IMR-90 (cell line): Measurements from ENCODE around the gene AUTS2. TPM values are rescaled to one million over a fixed set of nuclear protein-coding genes. Genes with fewer than 3 reads are reported as not detected.

Source experiments
- ATAC-seq: fragments of 200-7000 bp; cut with Tn5 transposase; 2 replicates; pipeline ENCODE4 v1.9.1; 2020; ENCODE audit warnings: low read depth, mild to moderate bottlenecking, moderate library complexity
- BruUV-seq: library from RNA; stranded (reverse); fragments of 400-500 nt; replicated peaks from 2 replicates; lab custom pipeline; 2021; lab: Mats Ljungman, UMichigan
- CTCF ChIA-PET: fragments of 300-600 bp; formaldehyde crosslinking; extraction: SDS; loops from one replicate; lab custom pipeline; 2021; ENCODE audit warnings: antibody characterized with exemption; lab: Yijun Ruan, JAX
- POLR2A ChIA-PET: fragments of 300-600 bp; sonication (Branson Sonifier 250); formaldehyde crosslinking; loops from one replicate; lab custom pipeline; 2022; ENCODE audit warnings: antibody characterized with exemption; ENCODE audit not compliant: unreplicated experiment; lab: Charles Lee
- DNase-seq: peaks from one replicate; pipeline ENCODE4 v3.0.0; 2013
- H2AFZ ChIP-seq: replicated peaks from 2 replicates; pipeline ENCODE3; 2013; ENCODE audit warnings: low read length, mild to moderate bottlenecking; ENCODE audit not compliant: poor library complexity
- H2AK5ac ChIP-seq: 2 replicates; pipeline ENCODE4 v1.6.1; 2013; ENCODE audit warnings: low read depth, low read length, inconsistent platforms
- H2AK9ac ChIP-seq: replicated peaks from 2 replicates; pipeline ENCODE3; 2013; ENCODE audit warnings: mild to moderate bottlenecking, low read depth, low read length, moderate library complexity; ENCODE audit not compliant: poor library complexity
- H2BK120ac ChIP-seq: 2 replicates; pipeline ENCODE4 v1.6.1; 2013; ENCODE audit warnings: low read depth, low read length, inconsistent platforms
- H2BK15ac ChIP-seq: 3 replicates; pipeline ENCODE4 v1.6.1; 2013; ENCODE audit warnings: low read depth, low read length, inconsistent platforms
- H2BK20ac ChIP-seq: 2 replicates; pipeline ENCODE4 v1.6.1; 2013; ENCODE audit warnings: low read depth, mild to moderate bottlenecking, inconsistent platforms, low read length, moderate library complexity
- H2BK5ac ChIP-seq: 2 replicates; pipeline ENCODE4 v1.6.1; 2013; ENCODE audit warnings: mild to moderate bottlenecking, low read depth, low read length, inconsistent platforms; ENCODE audit not compliant: poor library complexity, severe bottlenecking
- H3K14ac ChIP-seq: replicated peaks from 2 replicates; pipeline ENCODE4 v1.6.1; 2013; ENCODE audit warnings: low read depth, low read length, inconsistent platforms
- H3K18ac ChIP-seq: 2 replicates; pipeline ENCODE4 v1.6.1; 2013; ENCODE audit warnings: low read depth, low read length, control low read depth
- H3K23ac ChIP-seq: 2 replicates; pipeline ENCODE4 v1.6.1; 2013; ENCODE audit warnings: low read depth, low read length, inconsistent platforms
- H3K27ac ChIP-seq: 2 replicates; pipeline ENCODE4 v1.5.1; 2013; ENCODE audit warnings: mild to moderate bottlenecking, control low read depth, low read length; ENCODE audit not compliant: insufficient read depth
- H3K27me3 ChIP-seq: 2 replicates; pipeline ENCODE4 v1.6.1; 2013; ENCODE audit warnings: low read length; ENCODE audit not compliant: control insufficient read depth, insufficient read depth
- H3K36me3 ChIP-seq: 2 replicates; pipeline ENCODE4 v1.6.1; 2013; ENCODE audit warnings: low read length, mixed read lengths; ENCODE audit not compliant: control insufficient read depth, insufficient read depth
- H3K4ac ChIP-seq: 2 replicates; pipeline ENCODE4 v1.6.1; 2013; ENCODE audit warnings: low read depth, low read length, inconsistent platforms
- H3K4me1 ChIP-seq: 2 replicates; pipeline ENCODE4 v1.6.1; 2013; ENCODE audit warnings: low read length, mixed read lengths; ENCODE audit not compliant: control insufficient read depth, insufficient read depth
- H3K4me2 ChIP-seq: 2 replicates; pipeline ENCODE4 v1.6.1; 2013; ENCODE audit warnings: low read depth, mild to moderate bottlenecking, control low read depth, low read length, moderate library complexity
- H3K4me3 ChIP-seq: 2 replicates; pipeline ENCODE4 v1.5.1; 2013; ENCODE audit warnings: low read depth, mild to moderate bottlenecking, control low read depth, low read length, moderate library complexity; ENCODE audit not compliant: insufficient read depth
- H3K56ac ChIP-seq: 2 replicates; pipeline ENCODE4 v1.6.1; 2013; ENCODE audit warnings: low read length, inconsistent platforms; ENCODE audit not compliant: insufficient read depth; ENCODE audit errors: extremely low read depth
- H3K79me1 ChIP-seq, 2 experiments: 2 replicates each; pipeline ENCODE4 v1.6.1; 2013; ENCODE audit warnings: low read length in 2 of 2, inconsistent platforms in 1 of 2, low read depth in 1 of 2
- H3K9ac ChIP-seq: 2 replicates; pipeline ENCODE4 v1.6.1; 2013; ENCODE audit warnings: low read depth, low read length, control low read depth
- H3K9me1 ChIP-seq: 2 replicates; pipeline ENCODE4 v1.6.1; 2013; ENCODE audit warnings: low read length, inconsistent platforms; ENCODE audit not compliant: insufficient read depth
- H3K9me3 ChIP-seq: 2 replicates; pipeline ENCODE4 v1.6.1; 2013; ENCODE audit warnings: low read length; ENCODE audit not compliant: control insufficient read depth, insufficient read depth
- H4K20me1 ChIP-seq: 2 replicates; pipeline ENCODE4 v1.6.1; 2013; ENCODE audit warnings: low read length, inconsistent platforms; ENCODE audit not compliant: insufficient read depth
- H4K5ac ChIP-seq: 2 replicates; pipeline ENCODE4 v1.6.1; 2013; ENCODE audit warnings: mild to moderate bottlenecking, low read depth, low read length, control low read depth
- H4K8ac ChIP-seq, 2 experiments: 2 replicates each; pipeline ENCODE4 v1.6.1; 2013; ENCODE audit warnings: low read depth in 2 of 2, low read length in 2 of 2, control low read depth in 1 of 2, inconsistent platforms in 1 of 2
- H4K91ac ChIP-seq: 2 replicates; pipeline ENCODE4 v1.6.1; 2013; ENCODE audit warnings: low read depth, low read length, inconsistent platforms; ENCODE audit not compliant: insufficient read depth
- BHLHE40 ChIP-seq: fragments of 150-350 bp; IDR thresholded peaks from 2 replicates; pipeline ENCODE4 v1.6.1; 2016; ENCODE audit warnings: mild to moderate bottlenecking, low read depth, low read length
- CEBPB ChIP-seq: IDR thresholded peaks from 2 replicates; pipeline ENCODE4 v1.6.1; 2012; ENCODE audit warnings: low read depth, low read length, improper control_type of control experiment
- CHD1 ChIP-seq: IDR thresholded peaks from 2 replicates; pipeline ENCODE4 v1.6.1; 2012; ENCODE audit warnings: low read depth, low read length, improper control_type of control experiment
- CTCF ChIP-seq: conservative IDR thresholded peaks from 2 replicates; pipeline ENCODE4 v1.5.1; 2012; ENCODE audit warnings: mild to moderate bottlenecking, low read depth, low read length, improper control_type of control experiment
- ELK1 ChIP-seq: fragments of 150-350 bp; IDR thresholded peaks from 2 replicates; pipeline ENCODE4 v1.6.1; 2016; ENCODE audit warnings: low read depth, mild to moderate bottlenecking, low read length, moderate library complexity, borderline replicate concordance
- FOS ChIP-seq: fragments of 150-350 bp; IDR thresholded peaks from 2 replicates; pipeline ENCODE4 v1.6.1; 2016; ENCODE audit warnings: low read depth, low read length
- MAZ ChIP-seq: IDR thresholded peaks from 2 replicates; pipeline ENCODE4 v1.6.1; 2012; ENCODE audit warnings: low read depth, mild to moderate bottlenecking, low read length, improper control_type of control experiment, moderate library complexity, borderline replicate concordance
- MXI1 ChIP-seq: IDR thresholded peaks from 2 replicates; pipeline ENCODE4 v1.6.1; 2012; ENCODE audit warnings: low read depth, mild to moderate bottlenecking, low read length, moderate library complexity, borderline replicate concordance
- NFE2L2 ChIP-seq: fragments of 150-350 bp; IDR thresholded peaks from 2 replicates; pipeline ENCODE4 v1.6.1; 2016; ENCODE audit warnings: low read depth, mild to moderate bottlenecking, low read length
- POLR2A ChIP-seq: IDR thresholded peaks from 2 replicates; pipeline ENCODE4 v1.6.1; 2012; ENCODE audit warnings: mild to moderate bottlenecking, low read depth, low read length
- RAD21 ChIP-seq: IDR thresholded peaks from 2 replicates; pipeline ENCODE4 v1.6.1; 2012; ENCODE audit warnings: low read length, improper control_type of control experiment
- RCOR1 ChIP-seq: IDR thresholded peaks from 2 replicates; pipeline ENCODE4 v1.6.1; 2012; ENCODE audit warnings: mild to moderate bottlenecking, low read length, improper control_type of control experiment; ENCODE audit not compliant: insufficient replicate concordance
- RFX5 ChIP-seq: IDR thresholded peaks from 2 replicates; pipeline ENCODE4 v1.8.0; 2012; ENCODE audit warnings: low read depth, mild to moderate bottlenecking, low read length, moderate library complexity
- SMC3 ChIP-seq: fragments of 150-350 bp; IDR thresholded peaks from 2 replicates; pipeline ENCODE4 v1.6.1; 2016; ENCODE audit warnings: low read depth, mild to moderate bottlenecking, antibody characterized with exemption, low read length, moderate library complexity
- USF2 ChIP-seq: fragments of 150-350 bp; IDR thresholded peaks from 2 replicates; pipeline ENCODE4 v1.6.1; 2017; ENCODE audit warnings: mild to moderate bottlenecking, antibody characterized with exemption, low read length, low read depth
- WGBS, 2 experiments: methylation state at CpG; one replicate each; pipeline versions ENCODE4 v1.1.5 to v1.1.7; 2013; ENCODE audit warnings: missing lambda C conversion rate in 2 of 2; ENCODE audit not compliant: insufficient read length in 1 of 2; ENCODE audit errors: extremely low coverage in 2 of 2; 5-methylcytosine and 5-hydroxymethylcytosine counted together
- dilution Hi-C: fragments of 300-500 bp; cut with HindIII; formaldehyde crosslinking; loops from one replicate; pipeline ENCODE4 v1.14.3; 2018; ENCODE audit warnings: low sequenced_read_pairs; ENCODE audit not compliant: unreplicated experiment
- in situ Hi-C: fragments of 300-500 bp; cut with MboI; formaldehyde crosslinking; loops from 3 replicates; pipeline ENCODE4 v1.14.3; 2019; ENCODE audit warnings: low sequenced_read_pairs, inconsistent platforms, mixed read lengths
- intact Hi-C: fragments of 100-400 bp; cut with micrococcal nuclease; formaldehyde crosslinking; loops from 2 replicates; pipeline ENCODE4 v1.10.0; 2022
- polyA plus RNA-seq, 3 experiments: library from polyadenylated mRNA; depleted of rRNA; stranded (reverse); fragments of >200 nt; gene quantifications; 2 replicates each; pipeline ENCODE4 v1.2.3, GENCODE V29; 2012; ENCODE audit warnings: low replicate concordance in 1 of 3
- total RNA-seq: library from RNA; depleted of rRNA; stranded (reverse); fragments of >200 nt; gene quantifications from 2 replicates; pipeline ENCODE4 v1.2.3, GENCODE V29; 2012

AUTS2 gene
- total and polyA plus RNA-seq, 2 of the 4 experiments (the other 2 are of a cell fraction): 0.90 to 3.0 TPM

- Histone ChIP-seq H3K4me1 (no peaks in the 10 kb centered on the region), H3K4me3 (no peak overlapping the region), H2BK20ac (no peak overlapping the region), H4K20me1 (no peaks in the 10 kb centered on the region), H4K5ac (no peak overlapping the region), H2BK5ac (no peak overlapping the region), H2AFZ (no peak overlapping the region), H2AK9ac (no peak overlapping the region), H3K9me1 (no peaks in the 10 kb centered on the region), H3K79me1 (no peaks in the 10 kb centered on the region), H3K27ac (no peak overlapping the region), H4K91ac (no peak overlapping the region), H3K4ac (no peak overlapping the region), H3K36me3 (no peaks in the 10 kb centered on the region), H2AK5ac (no peak overlapping the region), H3K14ac (no peak overlapping the region), H4K8ac (no peak overlapping the region), H3K9ac (no peak overlapping the region), H3K23ac (no peak overlapping the region), H3K9me3 (peaks cover 4% of the 10 kb centered on the region; the same call in 1 of the 2 replicates), H3K56ac (no peak overlapping the region), H3K27me3 (no peaks in the 10 kb centered on the region), H2BK15ac (no peak overlapping the region), H2BK120ac (no peak overlapping the region), H3K18ac (no peak overlapping the region), H3K4me2 (no peak overlapping the region)
- 80% methylated on average over 1 of the region's 5 CpGs; no CpG with 5 or more reads in 1 of the 2 experiments for WGBS, 2 experiments
- dilution Hi-C loops (no loop called here), intact Hi-C loops (no loop called here), in situ Hi-C loops (no loop called here)
- DNase-seq (no peak), ATAC-seq (no peak)
- BruUV-seq: no TSS peak
- CTCF ChIA-PET: no interaction called here
- POLR2A ChIA-PET: no interaction called here
- TF ChIP-seq FOS (no peak), RFX5 (no peak), CHD1 (no peak), RAD21 (no peak), ELK1 (no peak), MXI1 (no peak), USF2 (no peak), SMC3 (no peak), CTCF (no peak), CEBPB (no peak), MAZ (no peak), BHLHE40 (no peak), NFE2L2 (no peak), POLR2A (no peak), RCOR1 (no peak)
These were observed 610.2 kb downstream of the AUTS2 start for GRCh38 chr7:70208236-70209063.
